DMS 273 treated with DMSO at 0.1 percent for 48 hours (cell line): ENCODE data around the gene GPR107.
"Not testable (repeated sequence)": the region's sequence is repeated elsewhere in the genome, so short reads cannot be mapped to it uniquely, and the experiment has no call there.

Experiments
- DNase-seq: peaks from one replicate; lab custom pipeline; 2025; lab: John Stamatoyannopoulos, UW

The GPR107 gene

DNA sequence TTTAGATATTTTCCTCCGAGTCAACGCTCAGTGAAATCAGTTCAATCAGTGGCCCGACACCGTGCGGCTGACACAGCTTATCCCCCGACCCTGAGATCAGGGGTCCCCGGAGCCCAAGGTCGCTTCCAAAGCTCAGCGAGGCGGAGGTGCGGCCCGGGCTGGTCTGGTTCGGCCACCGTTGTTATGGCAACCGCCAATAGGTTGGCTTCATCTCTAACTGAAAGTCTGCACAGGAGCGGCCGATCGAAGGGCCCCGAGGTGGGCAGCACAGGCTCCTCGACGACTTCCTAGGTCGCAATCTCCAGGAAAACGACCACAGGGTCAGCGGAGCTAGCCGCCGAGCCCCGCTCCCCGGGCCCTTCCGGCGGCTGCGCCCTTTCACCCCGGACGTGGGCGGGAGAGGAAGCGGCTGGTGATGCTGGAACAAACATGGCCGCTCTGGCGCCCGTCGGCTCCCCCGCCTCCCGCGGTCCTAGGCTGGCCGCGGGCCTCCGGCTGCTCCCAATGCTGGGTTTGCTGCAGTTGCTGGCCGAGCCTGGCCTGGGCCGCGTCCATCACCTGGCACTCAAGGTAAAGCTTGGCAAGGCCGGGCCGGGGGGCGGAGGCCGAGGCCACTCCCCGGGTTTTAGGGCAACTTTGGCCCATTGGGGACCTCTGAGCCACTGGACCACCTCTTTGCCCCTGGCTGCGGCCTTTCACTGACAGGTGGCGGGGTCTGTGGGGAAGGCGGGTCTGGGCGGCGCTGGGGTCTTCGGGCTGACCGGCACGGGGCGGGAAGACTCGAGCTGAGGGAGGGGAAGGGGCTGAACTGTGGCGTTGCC, at the start of gene GPR107:
Gene GPR107 (plus strand): TSS at position 403 of the 821 bp plus-strand sequence. CDS start 27 bp downstream, at position 430.
- no peak for DNase-seq

DNA sequence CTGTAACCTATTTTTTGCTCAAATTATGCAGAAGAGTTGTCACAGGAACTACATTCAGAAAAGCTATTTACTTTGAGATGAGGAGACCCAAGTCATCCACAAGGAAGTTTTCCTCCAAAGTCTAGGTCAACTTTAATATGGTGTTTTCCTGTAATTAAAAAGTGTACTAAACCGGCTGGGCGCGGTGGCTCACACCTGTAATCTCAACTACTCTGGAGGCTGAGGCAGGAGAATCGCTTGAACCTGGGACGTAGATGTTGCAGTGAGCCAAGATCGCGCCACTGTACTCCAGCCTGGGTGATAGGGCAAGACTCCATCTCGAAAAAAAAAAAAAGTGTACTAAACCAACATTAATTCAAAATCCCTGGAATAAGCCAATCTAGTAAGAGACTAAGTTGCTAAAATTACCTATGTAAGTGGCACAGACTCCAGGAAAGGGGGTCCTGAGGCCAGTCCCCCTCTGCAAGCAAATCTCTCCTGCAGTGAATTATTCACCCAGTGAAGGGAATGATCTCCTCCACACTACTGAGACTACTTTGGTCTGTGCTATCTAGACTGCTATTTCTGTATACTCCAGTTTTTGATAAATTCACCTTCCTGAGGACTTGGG, 49.7 kb upstream of the GPR107 start:
- no peak for DNase-seq

- DNase-seq = not testable (repeated sequence)
Observed at GRCh38 chr9:130006952-130007351, 46.8 kb upstream of the GPR107 start.

DNA sequence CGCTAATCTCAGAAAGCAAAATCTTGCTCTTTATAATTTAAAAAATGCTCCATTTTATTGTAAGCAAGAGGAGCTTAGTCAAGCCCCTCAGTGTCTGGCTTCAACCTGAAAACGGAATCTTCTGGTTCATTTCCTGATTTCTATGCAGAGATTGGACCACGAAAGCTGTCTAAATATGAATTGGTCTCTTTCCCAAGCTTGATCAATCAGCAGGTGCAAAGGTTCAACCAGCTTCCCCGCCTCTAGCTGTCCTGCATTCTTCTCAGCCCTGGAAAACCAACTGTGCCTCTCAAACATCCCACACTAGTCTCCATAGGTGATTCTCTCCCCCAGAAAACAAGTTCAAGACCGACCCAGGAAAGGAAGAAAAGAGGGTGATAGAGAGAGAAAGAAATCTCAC, 45.2 kb upstream of the GPR107 start:
- DNase-seq = no peak

DNA sequence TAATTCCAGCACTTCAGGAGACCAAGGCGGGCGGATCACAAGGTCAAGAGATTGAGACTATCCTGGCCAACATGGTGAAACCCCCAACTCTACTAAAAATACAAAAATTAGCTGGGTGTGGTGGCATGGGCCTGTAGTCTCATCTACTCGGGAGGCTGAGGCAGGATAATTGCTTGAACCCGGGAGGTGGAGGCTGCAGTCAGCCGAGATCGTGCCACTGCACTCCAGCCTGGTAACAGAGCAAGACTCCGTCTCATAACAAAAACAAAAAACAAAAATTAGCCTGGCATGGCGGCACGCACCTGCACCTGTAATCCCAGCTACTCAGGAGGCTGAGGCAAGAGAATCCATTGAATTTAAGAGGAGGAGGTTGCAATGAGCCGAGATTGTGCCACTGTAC, 44.2 kb upstream of the GPR107 start:
- DNase-seq = not testable (repeated sequence)

- no peak for DNase-seq
Observed at GRCh38 chr9:130010151-130010988, 43.3 kb upstream of the GPR107 start.

GRCh38 chr9:130013326-130013725, 40.4 kb upstream of the GPR107 start:
- no peak for DNase-seq

- DNase-seq = no peak
Observed at GRCh38 chr9:130015353-130016019, 38.2 kb upstream of the GPR107 start.

GRCh38 chr9:130017076-130017475, 36.6 kb upstream of the GPR107 start:
- no peak for DNase-seq

DNA sequence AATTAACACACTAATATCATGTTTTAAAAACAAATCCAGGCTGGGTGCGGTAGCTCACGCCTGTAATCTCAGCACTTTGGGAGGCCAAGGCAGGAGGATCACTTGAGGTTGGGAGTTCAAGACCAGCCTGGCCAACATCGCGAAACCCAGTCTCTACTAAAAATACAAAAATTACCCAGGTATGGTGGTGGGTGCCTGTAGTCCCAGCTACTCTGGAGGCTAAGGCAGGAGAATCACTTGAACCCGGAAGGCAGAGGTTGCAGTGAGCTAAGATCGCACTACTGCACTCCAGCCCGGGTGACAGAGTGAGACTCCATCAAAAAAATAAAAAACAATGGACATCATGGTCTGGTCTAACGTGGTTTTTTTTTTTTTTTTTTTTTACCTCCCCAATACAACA, 36.2 kb upstream of the GPR107 start:
- DNase-seq = not testable (repeated sequence)

- no peak for DNase-seq
Observed at GRCh38 chr9:130018265-130018664, 35.4 kb upstream of the GPR107 start.

DNA sequence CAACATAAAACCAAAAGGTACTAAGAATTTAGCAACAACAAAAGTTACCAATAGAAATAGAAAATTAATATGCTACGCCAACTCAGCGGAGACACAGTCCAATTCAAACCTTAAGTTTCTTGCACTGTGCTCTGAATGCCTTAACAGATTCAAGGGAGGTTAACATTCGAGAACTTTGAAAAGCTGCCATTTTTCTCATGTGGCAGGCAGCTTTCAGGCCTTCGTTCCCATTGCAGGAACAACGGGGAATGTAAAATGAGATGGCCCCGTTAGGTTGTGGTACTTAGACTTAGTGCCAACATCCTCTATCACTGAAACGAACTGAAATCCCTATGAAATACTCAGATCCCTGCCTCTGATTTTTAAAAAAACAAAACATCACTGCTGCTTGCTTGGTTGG, 33.1 kb upstream of the GPR107 start:
- no peak for DNase-seq

GRCh38 chr9:130021123-130021522, 32.6 kb upstream of the GPR107 start:
- no peak for DNase-seq

DNA sequence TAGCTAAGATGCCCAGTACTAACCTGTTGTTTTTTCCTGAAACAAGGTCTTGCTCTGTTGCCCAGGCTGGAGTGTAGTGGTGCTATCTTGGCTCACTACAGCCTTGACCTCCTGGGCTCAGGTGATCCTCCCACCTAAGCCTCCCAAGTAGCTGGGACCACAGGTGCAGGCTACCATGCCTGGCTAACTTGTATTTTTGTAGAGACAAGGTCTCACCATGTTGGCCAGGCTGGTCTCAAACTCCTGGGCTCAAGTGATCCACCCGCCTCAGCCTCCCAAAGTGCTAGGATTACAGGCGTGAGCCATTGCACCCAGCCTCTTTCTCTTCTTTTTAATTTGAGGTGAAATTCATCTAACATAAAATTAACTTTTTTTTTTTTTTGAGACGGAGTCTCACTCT, 31.9 kb upstream of the GPR107 start:
- DNase-seq = not testable (repeated sequence)

DNA sequence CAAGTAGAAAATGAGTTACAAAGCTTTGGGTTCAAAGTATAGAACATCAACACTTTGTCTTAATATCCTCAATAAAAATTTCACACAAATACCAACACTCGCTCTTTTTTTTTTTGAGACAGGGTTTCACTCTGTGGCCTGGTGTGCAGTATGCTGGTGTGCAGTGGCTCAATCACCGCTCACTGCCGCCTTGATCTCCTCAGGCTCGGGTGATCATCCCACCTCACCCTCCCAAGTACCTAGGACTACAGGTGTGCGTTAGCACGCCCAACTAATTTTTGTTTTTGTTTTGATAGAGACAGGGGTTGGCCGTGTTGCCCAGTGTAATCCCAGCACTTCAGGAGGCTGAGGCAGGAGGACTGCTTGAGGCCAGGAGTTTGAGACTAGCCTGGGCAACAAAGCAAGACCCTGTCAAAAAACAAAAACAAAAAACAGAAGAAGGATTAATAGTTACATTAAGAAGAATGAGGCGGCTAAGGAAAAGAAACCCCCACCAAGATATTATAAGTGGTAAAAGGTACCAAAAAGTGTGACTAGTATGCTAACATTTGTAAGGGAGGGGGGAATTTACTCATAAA, 31.1 kb upstream of the GPR107 start:
- DNase-seq = no peak

- DNase-seq = no peak
Observed at GRCh38 chr9:130023144-130023787, 30.4 kb upstream of the GPR107 start.

DNA sequence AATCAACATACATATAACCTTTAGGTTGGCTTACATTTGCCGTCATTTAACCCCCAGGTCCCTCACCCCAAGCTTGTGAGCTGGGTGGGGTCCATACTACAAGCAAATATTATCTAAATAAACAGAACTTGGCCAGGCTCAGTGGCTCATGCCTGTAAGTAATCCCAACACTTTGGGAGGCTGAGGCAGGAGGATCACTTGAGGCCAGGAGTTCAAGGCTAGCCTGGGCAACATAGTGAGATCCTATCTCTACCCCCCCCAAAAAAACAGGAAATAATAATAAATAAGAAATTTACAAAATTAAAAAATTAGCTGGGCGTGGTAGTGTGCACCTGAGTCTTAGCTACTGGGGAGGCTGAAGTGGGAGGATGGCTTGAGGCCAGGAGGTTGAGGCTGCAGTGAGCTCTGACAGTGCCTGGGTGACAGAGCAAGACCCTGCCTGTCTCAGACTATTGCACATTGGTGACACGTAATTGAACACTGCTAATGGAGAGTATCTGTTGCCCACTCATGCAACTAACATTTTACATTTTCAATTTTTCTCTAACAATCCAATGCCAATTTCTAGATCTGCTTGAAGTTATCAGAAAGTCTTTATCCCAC, 29.6 kb upstream of the GPR107 start:
- DNase-seq = no peak

DNA sequence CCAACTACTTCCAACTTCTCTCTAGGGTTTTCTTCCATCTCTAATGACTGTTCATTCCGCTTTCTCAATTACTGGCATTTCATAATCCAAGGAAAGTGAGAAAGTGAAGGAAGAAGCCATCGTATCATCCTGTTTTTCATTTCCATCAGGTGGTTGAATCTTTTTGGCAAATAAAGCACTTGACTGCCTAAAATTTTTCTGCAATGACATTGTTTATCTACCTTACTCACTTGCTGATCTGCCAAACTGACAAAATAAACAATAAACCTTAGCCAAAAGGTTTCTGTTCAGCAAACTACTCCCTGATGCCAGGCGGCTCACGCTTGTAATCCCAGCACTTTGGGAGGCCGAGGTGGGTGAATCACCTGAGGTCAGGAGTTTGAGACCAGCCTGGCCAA, 29.1 kb upstream of the GPR107 start:
- DNase-seq = no peak

GRCh38 chr9:130026583-130027340, 26.9 kb upstream of the GPR107 start:
- no peak for DNase-seq
